Activated naive CD8-positive, alpha-beta T cell treated with anti-CD3 and anti-CD28 coated beads, Interleukin-2, amount 10 ng/mL, durations not matched to agents 7 days and 5 days (primary cell): ENCODE measurements around the gene SOCS7. TPM values are rescaled to one million over a fixed set of nuclear protein-coding genes. Genes with fewer than 3 reads are reported as not detected.

Source experiments
- ATAC-seq: fragments of 150-1000 bp; cut with Tn5 transposase; one replicate; pipeline ENCODE4 v1.10.0; 2021; ENCODE audit warnings: low read depth, moderate library complexity
- POLR2A ChIA-PET: fragments of 350-600 bp; sonication (Branson Sonifier 250); formaldehyde crosslinking; loops from one replicate; lab custom pipeline; 2021; ENCODE audit warnings: antibody characterized with exemption; lab: Charles Lee
- DNase-seq: peaks from one replicate; pipeline ENCODE4 v3.0.0; 2021
- H3K27ac Mint-ChIP-seq: one replicate; pipeline ENCODE4 v1.8.0; 2022; ENCODE audit warnings: mild to moderate bottlenecking, mixed read lengths
- H3K27me3 Mint-ChIP-seq: one replicate; pipeline ENCODE4 v1.8.0; 2022; ENCODE audit warnings: mild to moderate bottlenecking, moderate library complexity, mixed read lengths
- H3K36me3 Mint-ChIP-seq: one replicate; pipeline ENCODE4 v1.8.0; 2021; ENCODE audit warnings: mild to moderate bottlenecking, mixed read lengths
- H3K4me1 Mint-ChIP-seq: one replicate; pipeline ENCODE4 v1.8.0; 2021; ENCODE audit warnings: mixed read lengths
- H3K4me3 Mint-ChIP-seq: one replicate; pipeline ENCODE4 v1.8.0; 2022; ENCODE audit warnings: mild to moderate bottlenecking, moderate library complexity, mixed read lengths
- H3K9me3 Mint-ChIP-seq: one replicate; pipeline ENCODE4 v1.8.0; 2021; ENCODE audit warnings: mixed read lengths
- total RNA-seq, 2 experiments: library from RNA; stranded (reverse); gene quantifications; one replicate each; pipeline ENCODE4 v1.2.3, GENCODE V29; 2021

The SOCS7 gene
- total RNA-seq, 2 experiments from 2014 or later = 16.4 to 19.0 TPM

- Mint-ChIP-seq H3K4me1 (peaks cover 8% of the 10 kb centered on the region), H3K27ac (no peak overlapping the region), H3K4me3 (no peak overlapping the region), H3K27me3 (peaks cover 20% of the 10 kb centered on the region), H3K9me3 (no peaks in the 10 kb centered on the region), H3K36me3 (no peaks in the 10 kb centered on the region)
- DNase-seq = no peak
- POLR2A ChIA-PET = no interaction called here
- no peak for ATAC-seq
Measured at GRCh38 chr17:38448208-38448771, 96.6 kb downstream of the SOCS7 start.

- no peak for DNase-seq
- Mint-ChIP-seq H3K4me3 (no peak overlapping the region), H3K36me3 (no peaks in the 10 kb centered on the region), H3K9me3 (no peaks in the 10 kb centered on the region), H3K27ac (no peak overlapping the region), H3K4me1 (peaks cover 6% of the 10 kb centered on the region), H3K27me3 (peaks cover 24% of the 10 kb centered on the region)
- POLR2A ChIA-PET = no interaction called here
- ATAC-seq = no peak
Measured at GRCh38 chr17:38449364-38449763, 97.7 kb downstream of the SOCS7 start.

GRCh38 chr17:38450557-38451029 lies 98.9 kb downstream of the SOCS7 start:
- Mint-ChIP-seq H3K9me3 (no peaks in the 10 kb centered on the region), H3K4me1 (peaks cover 12% of the 10 kb centered on the region), H3K36me3 (no peaks in the 10 kb centered on the region), H3K4me3 (no peak overlapping the region), H3K27me3 (peaks cover 33% of the 10 kb centered on the region), H3K27ac (no peak overlapping the region)
- POLR2A ChIA-PET = no interaction called here
- ATAC-seq (no peak), DNase-seq (no peak)

DNA sequence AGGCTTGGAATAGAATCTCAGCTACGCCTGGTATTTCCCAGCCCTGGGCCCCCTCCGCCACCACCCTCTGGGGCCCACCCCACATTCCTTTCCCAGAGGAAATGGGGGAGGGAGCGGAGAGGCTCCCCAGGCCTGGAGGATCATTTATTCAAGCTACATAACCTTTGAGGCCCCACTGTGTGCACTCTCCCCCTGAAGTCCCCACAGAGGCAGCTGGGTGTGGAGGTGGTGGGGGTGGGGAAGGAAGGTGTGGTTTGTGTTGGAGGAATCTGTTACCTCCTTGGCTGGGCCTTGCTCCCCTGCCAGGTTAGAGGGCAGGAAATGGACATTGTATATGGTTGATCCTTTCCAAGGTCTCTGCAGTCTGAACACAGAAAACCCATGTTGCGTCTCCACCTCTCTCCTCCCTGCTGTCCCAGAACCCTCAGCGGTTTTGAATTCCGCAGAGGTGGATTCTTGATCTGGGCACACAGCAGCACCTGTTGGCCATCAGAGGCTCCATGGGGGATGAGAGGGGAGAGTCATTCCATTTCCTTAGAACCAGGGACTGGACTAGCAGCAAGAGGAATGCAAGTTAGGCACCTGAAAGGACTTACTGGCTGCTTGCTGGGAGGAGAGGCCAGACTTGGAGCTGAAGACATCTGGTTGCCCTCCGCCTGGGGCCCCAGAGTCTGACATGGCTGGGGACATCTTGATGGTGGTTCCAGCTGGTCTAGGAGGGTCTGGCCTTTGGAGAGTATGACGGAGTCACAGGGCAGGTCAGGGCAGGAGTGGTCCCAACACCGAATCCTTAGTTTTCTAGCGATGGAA lies 99.6 kb downstream of the SOCS7 start:
- Mint-ChIP-seq H3K36me3 (no peaks in the 10 kb centered on the region), H3K9me3 (no peaks in the 10 kb centered on the region), H3K27ac (no peak overlapping the region), H3K4me1 (peaks cover 12% of the 10 kb centered on the region), H3K4me3 (no peak overlapping the region), H3K27me3 (peaks cover 33% of the 10 kb centered on the region)
- DNase-seq (no peak), ATAC-seq (no peak)
- POLR2A ChIA-PET = no interaction called here

- DNase-seq = no peak
- Mint-ChIP-seq H3K4me1 (peaks cover 12% of the 10 kb centered on the region), H3K27me3 (peaks cover 37% of the 10 kb centered on the region), H3K4me3 (no peak overlapping the region), H3K27ac (no peak overlapping the region), H3K9me3 (no peaks in the 10 kb centered on the region), H3K36me3 (no peaks in the 10 kb centered on the region)
- POLR2A ChIA-PET = no interaction called here
- ATAC-seq = no peak
Measured at GRCh38 chr17:38451840-38452529, 100.3 kb downstream of the SOCS7 start.

GRCh38 chr17:38452719-38453118 lies 101.1 kb downstream of the SOCS7 start:
- no peak overlapping the region for H3K27ac Mint-ChIP-seq
- H3K9me3 Mint-ChIP-seq = no peaks in the 10 kb centered on the region
- ATAC-seq (no peak), DNase-seq (no peak)
- POLR2A ChIA-PET = no interaction called here
- peaks cover 39% of the 10 kb centered on the region for H3K27me3 Mint-ChIP-seq
- no peaks in the 10 kb centered on the region for H3K36me3 Mint-ChIP-seq
- peaks cover 12% of the 10 kb centered on the region for H3K4me1 Mint-ChIP-seq
- peak overlapping the region; percentile 62 for H3K4me3 Mint-ChIP-seq

- Mint-ChIP-seq H3K36me3 (no peaks in the 10 kb centered on the region), H3K27ac (no peak overlapping the region), H3K9me3 (no peaks in the 10 kb centered on the region), H3K27me3 (peaks cover 38% of the 10 kb centered on the region), H3K4me1 (peaks cover 12% of the 10 kb centered on the region), H3K4me3 (no peak overlapping the region)
- ATAC-seq (no peak), DNase-seq (no peak)
- POLR2A ChIA-PET = no interaction called here
Measured at GRCh38 chr17:38453951-38454421, 102.3 kb downstream of the SOCS7 start.

DNA sequence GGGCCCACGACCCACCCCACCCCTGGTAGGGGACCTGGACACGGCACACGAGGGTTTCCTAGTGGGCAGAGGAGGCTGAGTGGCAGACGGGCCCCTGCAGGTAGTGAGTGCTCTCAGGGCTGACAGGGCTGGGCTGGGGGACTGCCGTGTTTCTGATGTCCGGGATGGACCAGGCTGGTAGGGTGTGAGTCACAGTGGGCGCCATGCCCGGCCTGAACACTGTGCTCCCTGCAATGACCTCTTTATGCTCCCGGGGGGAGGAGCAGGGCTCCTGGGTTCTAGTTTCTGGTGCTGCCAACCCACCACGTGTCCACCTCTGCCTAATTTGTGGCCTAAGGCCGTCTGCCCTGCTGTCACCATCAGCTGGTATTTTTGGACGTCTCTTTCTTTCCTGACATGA lies 102.9 kb downstream of the SOCS7 start:
- POLR2A ChIA-PET = no interaction called here
- ATAC-seq = no peak
- Mint-ChIP-seq H3K9me3 (no peaks in the 10 kb centered on the region), H3K27ac (no peak overlapping the region), H3K27me3 (peaks cover 39% of the 10 kb centered on the region), H3K4me3 (no peak overlapping the region), H3K4me1 (peaks cover 12% of the 10 kb centered on the region), H3K36me3 (no peaks in the 10 kb centered on the region)
- no peak for DNase-seq

Other genes starting within 250 kb of the SOCS7 start
- gene TBC1D3E, start 223.9 kb upstream of the SOCS7 start, total RNA-seq = not detected
- gene TBC1D3, start 159.3 kb upstream of the SOCS7 start, total RNA-seq = not detected
- gene MRPL45, start 54.7 kb upstream of the SOCS7 start, total RNA-seq = 10 to 100 TPM; 21.4 to 22.3 TPM
- under 1 TPM; 0.06 TPM for gene GPR179, start 7.9 kb upstream of the SOCS7 start, total RNA-seq
- under 1 TPM; 0.11 to 0.25 TPM for gene ARHGAP23, start 76.6 kb downstream of the SOCS7 start, total RNA-seq